Endothelial cell of umbilical vein (primary cell): ENCODE results near the gene OR2A14. TPM values are rescaled to one million over a fixed set of nuclear protein-coding genes. Genes with fewer than 3 reads are reported as not detected.

Experiments used
- BruUV-seq: library from RNA; stranded (reverse); fragments of 400-500 nt; replicated peaks from 2 replicates; lab custom pipeline; 2021; lab: Mats Ljungman, UMichigan
- CTCF ChIA-PET: fragments of 300-600, 350-600 bp; sonication (Branson Sonifier 250); formaldehyde crosslinking; loops from one replicate; lab custom pipeline; 2021; ENCODE audit warnings: antibody characterized with exemption, inconsistent platforms; lab: Charles Lee
- POLR2A ChIA-PET: fragments of 300-600, 350-600 bp; sonication (Branson Sonifier 250); formaldehyde crosslinking; loops from one replicate; lab custom pipeline; 2021; ENCODE audit warnings: antibody characterized with exemption, inconsistent platforms; lab: Charles Lee
- DNase-seq: peaks from one replicate; pipeline ENCODE4 v3.0.0-alpha.2; 2011; ENCODE audit warnings: low read depth, low spot score
- FAIRE-seq: peaks from 2 replicates; lab custom pipeline; 2011; peaks lifted over from hg19 to GRCh38; lab: Jason Lieb, UNC
- H2AFZ ChIP-seq: 2 replicates; pipeline ENCODE4 v1.6.0; 2012; ENCODE audit warnings: low read depth, low read length, control low read depth, inconsistent platforms
- H3K27ac ChIP-seq: 2 replicates; pipeline ENCODE4 v1.5.1; 2011; ENCODE audit warnings: low read depth, mild to moderate bottlenecking, control low read depth, low read length, moderate library complexity; ENCODE audit not compliant: insufficient read depth
- H3K27me3 ChIP-seq, 2 experiments: 2 replicates each; pipeline versions ENCODE4 v1.6.0 to v1.6.1; 2011; ENCODE audit warnings: low read length in 2 of 2, mixed read lengths in 1 of 2; ENCODE audit not compliant: control insufficient read depth in 2 of 2, insufficient read depth in 2 of 2
- H3K36me3 ChIP-seq, 2 experiments: 2 replicates in 1 of 2; 3 replicates in 1 of 2; pipeline ENCODE4 v1.5.1; 2011; ENCODE audit warnings: low read length in 2 of 2, mild to moderate bottlenecking in 1 of 2, moderate library complexity in 1 of 2; ENCODE audit not compliant: control insufficient read depth in 2 of 2, insufficient read depth in 2 of 2; ENCODE audit errors: extremely low read depth in 1 of 2
- H3K4me1 ChIP-seq: 3 replicates; pipeline ENCODE4 v1.5.1; 2011; ENCODE audit warnings: mild to moderate bottlenecking, low read length; ENCODE audit not compliant: control insufficient read depth, insufficient read depth; ENCODE audit errors: extremely low read depth
- H3K4me2 ChIP-seq: 2 replicates; pipeline ENCODE4 v1.6.1; 2011; ENCODE audit warnings: low read length, control low read depth, mixed read lengths; ENCODE audit not compliant: insufficient read depth
- H3K4me3 ChIP-seq, 3 experiments: fragments of 200-600 bp in 1 of 3; sonication (generic), shearing (Covaris generic) in 1 of 3; replicated peaks in 1 of 3; 2 replicates each; pipeline ENCODE4 v1.5.1; 2011 to 2016; ENCODE audit warnings: control low read depth in 3 of 3, low read length in 3 of 3, mild to moderate bottlenecking in 2 of 3, inconsistent platforms in 1 of 3, low read depth in 1 of 3, moderate library complexity in 1 of 3; ENCODE audit not compliant: insufficient read depth in 1 of 3
- H3K79me2 ChIP-seq: 2 replicates; pipeline ENCODE4 v1.6.0; 2012; ENCODE audit warnings: low read length, inconsistent platforms; ENCODE audit not compliant: control insufficient read depth, insufficient read depth
- H3K9ac ChIP-seq: replicated peaks from 2 replicates; pipeline ENCODE3; 2011; ENCODE audit warnings: low read length, control low read depth; ENCODE audit not compliant: insufficient read depth; ENCODE audit errors: extremely low read depth
- H3K9me1 ChIP-seq: replicated peaks from 3 replicates; pipeline ENCODE4 v1.6.0; 2011; ENCODE audit warnings: mild to moderate bottlenecking, low read length; ENCODE audit not compliant: control insufficient read depth, insufficient read depth; ENCODE audit errors: extremely low read depth
- H3K9me3 ChIP-seq: replicated peaks from 2 replicates; pipeline ENCODE4 v1.5.1; 2012; ENCODE audit warnings: low read length, inconsistent platforms; ENCODE audit not compliant: control insufficient read depth, insufficient read depth
- H4K20me1 ChIP-seq: replicated peaks from 2 replicates; pipeline ENCODE3; 2011; ENCODE audit warnings: mild to moderate bottlenecking, low read length; ENCODE audit not compliant: control insufficient read depth, insufficient read depth; ENCODE audit errors: extremely low read depth
- EZH2 ChIP-seq: IDR thresholded peaks from 2 replicates; pipeline ENCODE4 v1.6.1; 2012; ENCODE audit warnings: borderline replicate concordance, low read depth, mild to moderate bottlenecking, moderate library complexity, low read length, inconsistent platforms; ENCODE audit not compliant: severe bottlenecking
- FOS ChIP-seq: IDR thresholded peaks from 2 replicates; pipeline ENCODE4 v1.6.1; 2011; ENCODE audit warnings: mild to moderate bottlenecking, low read length, moderate library complexity, borderline replicate concordance; ENCODE audit not compliant: insufficient read depth
- GATA2 ChIP-seq: IDR thresholded peaks from 2 replicates; pipeline ENCODE4 v1.7.0; 2011; ENCODE audit warnings: low read depth, mild to moderate bottlenecking, moderate library complexity, mixed read lengths, low read length; ENCODE audit not compliant: insufficient read length, insufficient read depth
- JUN ChIP-seq: IDR thresholded peaks from 2 replicates; pipeline ENCODE4 v1.6.1; 2011; ENCODE audit warnings: borderline replicate concordance, low read depth; ENCODE audit not compliant: insufficient read length, insufficient read depth
- MYC ChIP-seq: IDR thresholded peaks from one replicate; pipeline ENCODE4 v1.6.1; 2011; ENCODE audit warnings: mild to moderate bottlenecking, low read depth, low read length
- POLR2A ChIP-seq: IDR thresholded peaks from 2 replicates; pipeline ENCODE4 v1.6.1; 2012; ENCODE audit warnings: low read depth, mild to moderate bottlenecking, control low read depth, low read length
- POLR2AphosphoS5 ChIP-seq: IDR thresholded peaks from 2 replicates; pipeline ENCODE4 v1.6.1; 2012; ENCODE audit warnings: low read depth, mild to moderate bottlenecking, control low read depth, low read length, moderate library complexity; ENCODE audit not compliant: insufficient read depth
- dilution Hi-C: fragments of 300-500 bp; cut with MboI; formaldehyde crosslinking; loops from one replicate; pipeline ENCODE4 v1.15.0; 2019; ENCODE audit warnings: low sequenced_read_pairs; ENCODE audit not compliant: extremely low pct_ligation_motif_present
- intact Hi-C: fragments of 100-400 bp; cut with micrococcal nuclease; formaldehyde crosslinking; loops from one replicate; pipeline ENCODE4 v1.10.0; 2022
- polyA plus RNA-seq, 4 experiments: library from polyadenylated mRNA; depleted of rRNA in 3 of 4; stranded (reverse) in 3 of 4; unstranded in 1 of 4; fragments of >200 nt; gene quantifications; 2 replicates each; pipeline versions ENCODE4 v1.2.1 to v1.2.3, GENCODE V29; 2011 to 2012; ENCODE audit warnings: missing spikeins in 1 of 4
- total RNA-seq: library from RNA; stranded (reverse); gene quantifications from 2 replicates; pipeline ENCODE4 v1.2.3, GENCODE V29; 2021
- TF ChIP-seq, protein P1 (sequence below): IDR thresholded peaks from 2 replicates; pipeline ENCODE4 v1.6.1; 2011; ENCODE audit not compliant: insufficient read depth, insufficient read length
- TF ChIP-seq, protein P2 (sequence below), 2 donors: IDR thresholded peaks; 1 replicate in 1 of 2; 2 replicates in 1 of 2; pipeline ENCODE4 v1.5.1; 2011; ENCODE audit warnings: low read length in 2 of 2, mild to moderate bottlenecking in 2 of 2, moderate library complexity in 2 of 2, control low read depth in 1 of 2, inconsistent platforms in 1 of 2, low read depth in 1 of 2; ENCODE audit not compliant: insufficient read depth in 1 of 2; ENCODE audit errors: extremely low read depth in 1 of 2

Gene OR2A14
- total and polyA plus RNA-seq, 2 donors (not counting 3 experiments of a cell fraction or from before 2014, with no cell fraction given): not detected

DNA sequence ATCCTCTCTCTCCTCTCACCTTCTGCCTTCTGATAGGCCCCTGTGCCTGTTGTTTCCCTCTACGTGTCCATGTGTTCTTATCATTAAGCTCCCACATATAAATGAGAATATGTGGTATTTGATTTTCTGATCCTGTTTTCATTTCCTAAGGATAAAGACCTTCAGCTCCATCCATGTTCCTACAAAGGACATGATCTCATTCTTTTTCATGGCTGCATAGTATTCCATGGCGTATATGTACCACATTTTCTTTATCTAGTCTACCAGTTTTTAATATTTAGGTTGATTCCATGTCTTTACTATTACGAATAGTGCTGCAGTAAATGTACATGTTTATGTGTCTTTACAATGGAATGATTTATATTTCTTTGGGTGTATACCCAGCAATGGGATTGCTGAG, 32.3 kb upstream of the OR2A14 start:
- Histone ChIP-seq H3K36me3 (no peaks in the 10 kb centered on the region), H3K4me2 (no peak overlapping the region), H3K9ac (no peak overlapping the region), H3K27ac (no peak overlapping the region), H3K4me3 (no peak overlapping the region), H4K20me1 (no peaks in the 10 kb centered on the region), H3K9me3 (no peaks in the 10 kb centered on the region), H3K9me1 (no peaks in the 10 kb centered on the region), H3K79me2 (no peaks in the 10 kb centered on the region), H3K4me1 (no peaks in the 10 kb centered on the region), H3K27me3 (no peaks in the 10 kb centered on the region), H2AFZ (no peak overlapping the region)
- DNase-seq (no peak), FAIRE-seq (no peak)
- POLR2A ChIA-PET: no interaction called here
- dilution Hi-C loops (no loop called here), intact Hi-C loops (no loop called here)
- TF ChIP-seq, protein P1, sequence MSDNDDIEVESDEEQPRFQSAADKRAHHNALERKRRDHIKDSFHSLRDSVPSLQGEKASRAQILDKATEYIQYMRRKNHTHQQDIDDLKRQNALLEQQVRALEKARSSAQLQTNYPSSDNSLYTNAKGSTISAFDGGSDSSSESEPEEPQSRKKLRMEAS: no peak
- no peak for TF ChIP-seq GATA2
- TF ChIP-seq, protein P2, sequence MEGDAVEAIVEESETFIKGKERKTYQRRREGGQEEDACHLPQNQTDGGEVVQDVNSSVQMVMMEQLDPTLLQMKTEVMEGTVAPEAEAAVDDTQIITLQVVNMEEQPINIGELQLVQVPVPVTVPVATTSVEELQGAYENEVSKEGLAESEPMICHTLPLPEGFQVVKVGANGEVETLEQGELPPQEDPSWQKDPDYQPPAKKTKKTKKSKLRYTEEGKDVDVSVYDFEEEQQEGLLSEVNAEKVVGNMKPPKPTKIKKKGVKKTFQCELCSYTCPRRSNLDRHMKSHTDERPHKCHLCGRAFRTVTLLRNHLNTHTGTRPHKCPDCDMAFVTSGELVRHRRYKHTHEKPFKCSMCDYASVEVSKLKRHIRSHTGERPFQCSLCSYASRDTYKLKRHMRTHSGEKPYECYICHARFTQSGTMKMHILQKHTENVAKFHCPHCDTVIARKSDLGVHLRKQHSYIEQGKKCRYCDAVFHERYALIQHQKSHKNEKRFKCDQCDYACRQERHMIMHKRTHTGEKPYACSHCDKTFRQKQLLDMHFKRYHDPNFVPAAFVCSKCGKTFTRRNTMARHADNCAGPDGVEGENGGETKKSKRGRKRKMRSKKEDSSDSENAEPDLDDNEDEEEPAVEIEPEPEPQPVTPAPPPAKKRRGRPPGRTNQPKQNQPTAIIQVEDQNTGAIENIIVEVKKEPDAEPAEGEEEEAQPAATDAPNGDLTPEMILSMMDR (IDR thresholded peaks at IDR 0.05; ENCODE audit: extremely low read depth in 1 of 2, insufficient read depth in 1 of 2, low read depth in 1 of 2, low read length in 2 of 2): no peak
- TF ChIP-seq EZH2: no peak
- no TSS peak for BruUV-seq
- CTCF ChIA-PET: no interaction called here

DNA sequence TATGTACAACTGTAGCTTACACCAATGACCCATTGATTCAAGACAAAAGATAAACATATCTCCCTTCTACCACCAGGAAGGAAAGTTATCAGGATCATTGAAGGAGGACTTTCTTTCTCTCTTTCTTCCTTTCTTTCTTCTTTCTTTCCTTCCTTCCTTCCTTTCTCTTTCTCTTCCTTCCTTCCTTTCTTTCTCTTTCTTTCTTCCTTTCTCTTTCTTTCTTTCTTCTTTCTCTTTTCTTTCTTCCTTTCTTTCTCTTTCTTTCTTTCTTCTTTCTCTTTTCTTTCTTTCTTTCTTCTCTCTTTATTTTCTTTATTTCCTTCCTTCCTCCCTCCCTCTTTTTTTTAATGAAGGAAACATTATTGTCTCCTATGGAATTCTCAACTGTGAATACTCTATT, 24.2 kb upstream of the OR2A14 start:
- DNase-seq (no peak), FAIRE-seq (no peak)
- intact Hi-C loops (no loop called here), dilution Hi-C loops (no loop called here)
- TF ChIP-seq MYC (no peak), FOS (no peak), JUN (no peak), POLR2A (no peak), EZH2 (no peak), POLR2AphosphoS5 (no peak), GATA2 (no peak)
- TF ChIP-seq, protein P1: no peak
- TF ChIP-seq, protein P2 (IDR thresholded peaks at IDR 0.05; ENCODE audit: extremely low read depth in 1 of 2, insufficient read depth in 1 of 2, low read depth in 1 of 2, low read length in 2 of 2): no peak
- no peaks in the 10 kb centered on the region for H3K9me3 ChIP-seq
- no peaks in the 10 kb centered on the region for H3K9me1 ChIP-seq
- H3K4me1 ChIP-seq: no peaks in the 10 kb centered on the region
- ChIA-PET CTCF (interaction anchor here (1.2 kb wide), 1 partner anchor 29 kb away, joined by 3 read pairs; no protein-coding TSS in a partner anchor), POLR2A (no interaction called here)
- H4K20me1 ChIP-seq: no peaks in the 10 kb centered on the region
- no peak overlapping the region for H3K4me3 ChIP-seq
- H3K79me2 ChIP-seq: no peaks in the 10 kb centered on the region
- H3K27me3 ChIP-seq: peaks cover 0 to 2% of the 10 kb centered on the region in 2 experiments
- no peaks in the 10 kb centered on the region for H3K36me3 ChIP-seq
- H3K4me2 ChIP-seq: no peak overlapping the region
- no peak overlapping the region for H3K27ac ChIP-seq
- H2AFZ ChIP-seq: no peak overlapping the region
- BruUV-seq: no TSS peak
- no peak overlapping the region for H3K9ac ChIP-seq
